A549 (cell line): ENCODE results near the gene PPP1R11. TPM values are rescaled to one million over a fixed set of nuclear protein-coding genes. Genes with fewer than 3 reads are reported as not detected.

Experiments
- ATAC-seq, 2 experiments: fragments of 200-7000 bp in 1 of 2; fragments of >200 bp in 1 of 2; cut with Nextera tagmentation in 1 of 2; cut with Tn5 transposase in 1 of 2; 3 replicates each; pipeline versions ENCODE4 v1.8.0 to v1.9.1; 2018 to 2020; ENCODE audit warnings: mild to moderate bottlenecking in 1 of 2, moderate library complexity in 1 of 2
- CTCF ChIA-PET: fragments of 300-600 bp; sonication (Branson Sonifier 250); formaldehyde crosslinking; extraction: SDS; loops from one replicate; lab custom pipeline; 2021; ENCODE audit warnings: antibody characterized with exemption, inconsistent platforms; lab: Yijun Ruan, JAX
- POLR2A ChIA-PET: fragments of 350-600 bp; formaldehyde crosslinking; extraction: SDS; loops from one replicate; lab custom pipeline; 2021; ENCODE audit warnings: antibody characterized with exemption, inconsistent platforms; lab: Yijun Ruan, JAX
- DNase-seq, 2 experiments: peaks; one replicate each; pipeline versions ENCODE4 v3.0.0 to v3.0.0-alpha.2; 2011 to 2016; ENCODE audit warnings: low read depth in 1 of 2, low spot score in 1 of 2
- FAIRE-seq: peaks from 2 replicates; lab custom pipeline; 2011; peaks lifted over from hg19 to GRCh38; lab: Jason Lieb, UNC
- H3K27ac ChIP-seq, 2 experiments: fragments of >200 bp; sonication (Bioruptor Twin); formaldehyde crosslinking; 3 replicates each; pipeline ENCODE4 v1.5.1; 2016 to 2017
- H3K4me1 ChIP-seq: fragments of >200 bp; sonication (Bioruptor Twin); formaldehyde crosslinking; 3 replicates; pipeline ENCODE4 v1.6.1; 2016
- H3K4me2 ChIP-seq: fragments of >200 bp; sonication (Bioruptor Twin); formaldehyde crosslinking; 3 replicates; pipeline ENCODE4 v1.6.1; 2016
- H3K4me3 ChIP-seq: fragments of >200 bp; sonication (Bioruptor Twin); formaldehyde crosslinking; 3 replicates; pipeline ENCODE4 v1.5.1; 2016
- H3K9me3 ChIP-seq: fragments of >200 bp; sonication (Bioruptor Twin); formaldehyde crosslinking; 3 replicates; pipeline ENCODE4 v1.6.1; 2016
- BCL3 ChIP-seq: fragments of >200 bp; sonication (Bioruptor Twin); formaldehyde crosslinking; IDR thresholded peaks from 3 replicates; pipeline ENCODE4 v1.6.1; 2016
- E2F6 ChIP-seq: IDR thresholded peaks from 2 replicates; pipeline ENCODE4 v1.6.1; 2012; ENCODE audit warnings: low read depth, borderline replicate concordance
- EHF ChIP-seq: fragments of 250-450 bp; sonication (Bioruptor Pico); IDR thresholded peaks from 2 replicates; pipeline ENCODE4 v1.5.0; 2020; ENCODE audit warnings: mild to moderate bottlenecking
- EHMT2 ChIP-seq: fragments of 200-600 bp; sonication (generic); IDR thresholded peaks from 2 replicates; pipeline ENCODE4 v1.6.1; 2016; ENCODE audit warnings: antibody characterized with exemption, low read depth, mild to moderate bottlenecking, moderate library complexity
- ELK1 ChIP-seq: fragments of 150-350 bp; IDR thresholded peaks from 2 replicates; pipeline ENCODE4 v1.6.1; 2014; ENCODE audit warnings: low read depth, mild to moderate bottlenecking, low read length
- EP300 ChIP-seq, 2 experiments: fragments of >200 bp; sonication (Bioruptor Twin); formaldehyde crosslinking; IDR thresholded peaks; 2 replicates in 1 of 2; 3 replicates in 1 of 2; pipeline ENCODE4 v1.6.1; 2016 to 2017
- FOSB ChIP-seq: fragments of 250-450 bp; sonication (Bioruptor Pico); IDR thresholded peaks from 2 replicates; pipeline ENCODE4 v1.5.0; 2020; ENCODE audit warnings: mild to moderate bottlenecking, moderate library complexity
- FOSL2 ChIP-seq, 2 experiments: fragments of 450-650 bp in 1 of 2; fragments of >200 bp in 1 of 2; sonication (Bioruptor Twin) in 1 of 2; formaldehyde crosslinking; IDR thresholded peaks; 2 replicates each; pipeline versions ENCODE4 v1.5.0 to v1.6.1; 2016 to 2020; ENCODE audit warnings: mild to moderate bottlenecking in 1 of 2, moderate library complexity in 1 of 2
- JUNB ChIP-seq: fragments of >200 bp; sonication (Bioruptor Twin); formaldehyde crosslinking; IDR thresholded peaks from 2 replicates; pipeline ENCODE4 v1.6.1; 2016
- KDM5A ChIP-seq: fragments of 200-600 bp; sonication (generic); IDR thresholded peaks from 2 replicates; pipeline ENCODE4 v1.6.1; 2016; ENCODE audit warnings: antibody characterized with exemption, mild to moderate bottlenecking
- MAFK ChIP-seq: fragments of 450-650 bp; IDR thresholded peaks from 2 replicates; pipeline ENCODE4 v1.6.1; 2014; ENCODE audit not compliant: partially characterized antibody
- MAZ ChIP-seq: fragments of 150-350 bp; IDR thresholded peaks from 2 replicates; pipeline ENCODE4 v1.6.1; 2014; ENCODE audit warnings: antibody characterized with exemption, low read depth, low read length, borderline replicate concordance
- NPAS2 ChIP-seq: fragments of 250-450 bp; sonication (Bioruptor Pico); IDR thresholded peaks from 2 replicates; pipeline ENCODE4 v1.8.0; 2022; ENCODE audit warnings: mild to moderate bottlenecking, moderate library complexity, borderline replicate concordance
- NR3C1 ChIP-seq: fragments of >200 bp; sonication (Bioruptor Twin); formaldehyde crosslinking; IDR thresholded peaks from 3 replicates; pipeline ENCODE4 v1.6.1; 2017
- POLR2A ChIP-seq: IDR thresholded peaks from 2 replicates; pipeline ENCODE4 v1.6.1; 2012; ENCODE audit warnings: mild to moderate bottlenecking, low read length
- RAD21 ChIP-seq, 2 experiments: fragments of >200 bp in 1 of 2; sonication (Bioruptor Twin) in 1 of 2; formaldehyde crosslinking in 1 of 2; IDR thresholded peaks in 1 of 2; conservative IDR thresholded peaks in 1 of 2; 2 replicates in 1 of 2; 3 replicates in 1 of 2; pipeline ENCODE4 v1.6.1; 2012 to 2018; ENCODE audit warnings: inconsistent platforms in 1 of 2
- RARB ChIP-seq: fragments of 250-450 bp; sonication (Bioruptor Pico); IDR thresholded peaks from 2 replicates; pipeline ENCODE4 v1.8.0; 2021; ENCODE audit warnings: mild to moderate bottlenecking, moderate library complexity
- SMC3 ChIP-seq: fragments of >200 bp; sonication (Bioruptor Twin); formaldehyde crosslinking; IDR thresholded peaks from 3 replicates; pipeline ENCODE4 v1.6.1; 2018; ENCODE audit warnings: inconsistent platforms
- ZC3H11A ChIP-seq: fragments of 450-650 bp; IDR thresholded peaks from 2 replicates; pipeline ENCODE4 v1.6.1; 2014; ENCODE audit warnings: antibody characterized with exemption, mild to moderate bottlenecking
- ZNF302 ChIP-seq: fragments of 250-450 bp; sonication (Bioruptor Pico); IDR thresholded peaks from 2 replicates; pipeline ENCODE4 v1.9.0; 2021; ENCODE audit warnings: inconsistent platforms, mild to moderate bottlenecking, moderate library complexity
- ZSCAN20 ChIP-seq: fragments of 250-450 bp; sonication (Bioruptor Pico); IDR thresholded peaks from 2 replicates; pipeline ENCODE4 v1.8.0; 2022; ENCODE audit warnings: mild to moderate bottlenecking, moderate library complexity
- WGBS: methylation state at CpG from one replicate; pipeline ENCODE4 v1.1.6; 2017; ENCODE audit errors: missing lambda C conversion rate; 5-methylcytosine and 5-hydroxymethylcytosine counted together
- polyA plus RNA-seq, 4 experiments: library from polyadenylated mRNA; depleted of rRNA in 3 of 4; stranded (reverse); fragments of >200 nt; fragmentation: RNase III in 1 of 4; extraction: RNeasy Plus Mini Kit Qiagen cat#74134 plus additional on column Dnase treatment in 1 of 4; gene quantifications; 2 replicates in 3 of 4; 3 replicates in 1 of 4; pipeline ENCODE4 v1.2.3, GENCODE V29; 2011 to 2017
- TF ChIP-seq, protein P1 (sequence below): fragments of >200 bp; sonication (Bioruptor Twin); formaldehyde crosslinking; IDR thresholded peaks from 3 replicates; pipeline ENCODE4 v1.5.1; 2016
- TF ChIP-seq, protein P2 (sequence below): IDR thresholded peaks from 2 replicates; pipeline ENCODE4 v1.6.1; 2012

Gene PPP1R11
- polyA plus RNA-seq, 2 of the 4 experiments (the other 2 are of a cell fraction): 34.3 to 61.6 TPM

GRCh38 chr6:30111266-30111856 lies 44.4 kb downstream of the PPP1R11 start:
- CTCF ChIA-PET: interaction anchor here (0.6 to 16.7 kb wide), 4 partner anchors 9 to 159 kb away, joined by 3 to 353 read pairs (median 12); partner anchors contain the start of gene TRIM40
- POLR2A ChIA-PET: no interaction called here
- Histone ChIP-seq H3K4me1 (peaks cover 35% of the 10 kb centered on the region), H3K4me3 (no peak overlapping the region), H3K27ac (no peak overlapping the region; a peak in 2 of 6 replicates), H3K9me3 (no peaks in the 10 kb centered on the region), H3K4me2 (peak overlapping the region; percentile 79; the same call in 1 of the 3 replicates)
- no peak for FAIRE-seq
- TF ChIP-seq EHMT2 (no peak), KDM5A (no peak), JUNB (no peak), RARB (CRISPR knock-in tag) (no peak), EP300 (IDR thresholded peaks at IDR 0.05) (no peak), FOSB (CRISPR knock-in tag) (no peak), NR3C1 (no peak), ZNF302 (CRISPR knock-in tag) (no peak), POLR2A (no peak), BCL3 (no peak), ELK1 (no peak), MAZ (no peak), ZC3H11A (no peak), RAD21 (conservative IDR thresholded peaks at IDR 0.05 in 1 of 2, IDR thresholded peaks at IDR 0.05 in 1 of 2) (no peak), EHF (CRISPR knock-in tag) (no peak), SMC3 (no peak), ZSCAN20 (CRISPR knock-in tag) (no peak), FOSL2 (IDR thresholded peaks at IDR 0.05) (no peak), FOSL2 (CRISPR knock-in tag; IDR thresholded peaks at IDR 0.05) (no peak), E2F6 (no peak)
- TF ChIP-seq, protein P1, sequence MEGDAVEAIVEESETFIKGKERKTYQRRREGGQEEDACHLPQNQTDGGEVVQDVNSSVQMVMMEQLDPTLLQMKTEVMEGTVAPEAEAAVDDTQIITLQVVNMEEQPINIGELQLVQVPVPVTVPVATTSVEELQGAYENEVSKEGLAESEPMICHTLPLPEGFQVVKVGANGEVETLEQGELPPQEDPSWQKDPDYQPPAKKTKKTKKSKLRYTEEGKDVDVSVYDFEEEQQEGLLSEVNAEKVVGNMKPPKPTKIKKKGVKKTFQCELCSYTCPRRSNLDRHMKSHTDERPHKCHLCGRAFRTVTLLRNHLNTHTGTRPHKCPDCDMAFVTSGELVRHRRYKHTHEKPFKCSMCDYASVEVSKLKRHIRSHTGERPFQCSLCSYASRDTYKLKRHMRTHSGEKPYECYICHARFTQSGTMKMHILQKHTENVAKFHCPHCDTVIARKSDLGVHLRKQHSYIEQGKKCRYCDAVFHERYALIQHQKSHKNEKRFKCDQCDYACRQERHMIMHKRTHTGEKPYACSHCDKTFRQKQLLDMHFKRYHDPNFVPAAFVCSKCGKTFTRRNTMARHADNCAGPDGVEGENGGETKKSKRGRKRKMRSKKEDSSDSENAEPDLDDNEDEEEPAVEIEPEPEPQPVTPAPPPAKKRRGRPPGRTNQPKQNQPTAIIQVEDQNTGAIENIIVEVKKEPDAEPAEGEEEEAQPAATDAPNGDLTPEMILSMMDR: no peak
- no peak for DNase-seq
- no peak for ATAC-seq
- WGBS: 87% methylated on average over 27 of the region's 27 CpGs

DNA sequence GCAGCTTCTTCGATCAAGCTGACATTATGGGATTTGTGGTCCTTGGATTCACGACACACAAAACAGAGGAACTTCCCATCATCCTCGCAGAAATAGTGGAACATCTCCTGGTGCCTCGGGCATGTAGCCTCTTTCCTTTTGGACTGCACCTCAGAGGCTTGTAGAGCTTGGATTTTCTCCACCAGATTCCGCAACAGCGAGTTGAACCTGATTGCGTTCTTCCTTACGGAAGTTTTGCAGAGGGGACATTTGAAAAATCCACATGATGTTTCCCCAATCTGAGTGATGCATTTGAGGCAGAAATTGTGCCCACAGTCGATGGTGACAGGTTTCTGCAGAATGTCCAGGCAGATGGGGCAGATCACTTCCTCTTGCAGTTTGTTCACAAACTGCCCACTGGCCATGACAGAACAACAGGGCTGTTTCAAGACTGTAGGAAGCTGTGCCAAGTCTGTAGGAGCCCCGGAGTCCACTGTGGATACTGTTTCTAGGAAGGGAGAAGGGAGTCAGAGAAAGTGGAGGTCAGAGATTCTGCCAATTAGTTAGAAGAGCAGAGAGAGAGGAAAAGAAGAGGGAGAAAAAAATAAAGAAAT lies 45.5 kb downstream of the PPP1R11 start:
- ChIA-PET CTCF (interaction anchor here (1.1 to 16.7 kb wide), 3 partner anchors 10 to 107 kb away, joined by 4 to 353 read pairs (median 21); partner anchors contain the start of gene TRIM40), POLR2A (no interaction called here)
- Histone ChIP-seq H3K9me3 (no peaks in the 10 kb centered on the region), H3K4me2 (peak overlapping the region; percentile 79), H3K4me1 (peaks cover 33% of the 10 kb centered on the region), H3K27ac (peak overlapping the region; percentile 48 to 73; a peak in 5 of 6 replicates), H3K4me3 (peak overlapping the region; percentile 17; the same call in 2 of the 3 replicates)
- WGBS: 54% methylated on average over 10 of the region's 10 CpGs
- TF ChIP-seq MAFK: no peak
- TF ChIP-seq NPAS2 (CRISPR knock-in tag): no peak
- TF ChIP-seq, protein P2, sequence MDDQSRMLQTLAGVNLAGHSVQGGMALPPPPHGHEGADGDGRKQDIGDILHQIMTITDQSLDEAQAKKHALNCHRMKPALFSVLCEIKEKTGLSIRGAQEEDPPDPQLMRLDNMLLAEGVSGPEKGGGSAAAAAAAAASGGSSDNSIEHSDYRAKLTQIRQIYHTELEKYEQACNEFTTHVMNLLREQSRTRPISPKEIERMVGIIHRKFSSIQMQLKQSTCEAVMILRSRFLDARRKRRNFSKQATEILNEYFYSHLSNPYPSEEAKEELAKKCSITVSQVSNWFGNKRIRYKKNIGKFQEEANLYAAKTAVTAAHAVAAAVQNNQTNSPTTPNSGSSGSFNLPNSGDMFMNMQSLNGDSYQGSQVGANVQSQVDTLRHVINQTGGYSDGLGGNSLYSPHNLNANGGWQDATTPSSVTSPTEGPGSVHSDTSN: no peak
- FAIRE-seq (no peak), ATAC-seq (peak in 1 of 2 experiments; percentile 66; a peak in 4 of 6 replicates), DNase-seq (no peak)
